Mammary epithelial cell (primary cell): Measurements from ENCODE around the gene NSD1.

Experiments
- EZH2 ChIP-seq: IDR thresholded peaks from 2 replicates; pipeline ENCODE4 v1.6.1; 2012; ENCODE audit warnings: low read length, inconsistent platforms, borderline replicate concordance
- TF ChIP-seq, protein P1 (sequence below), 2 donors: IDR thresholded peaks in 1 of 2; conservative IDR thresholded peaks in 1 of 2; 2 replicates each; pipeline ENCODE4 v1.5.1; 2011 to 2012; ENCODE audit warnings: inconsistent platforms in 2 of 2, low read length in 2 of 2, mild to moderate bottlenecking in 2 of 2, control low read depth in 1 of 2, low read depth in 1 of 2; ENCODE audit not compliant: insufficient read depth in 1 of 2; ENCODE audit errors: extremely low read depth in 1 of 2

DNA sequence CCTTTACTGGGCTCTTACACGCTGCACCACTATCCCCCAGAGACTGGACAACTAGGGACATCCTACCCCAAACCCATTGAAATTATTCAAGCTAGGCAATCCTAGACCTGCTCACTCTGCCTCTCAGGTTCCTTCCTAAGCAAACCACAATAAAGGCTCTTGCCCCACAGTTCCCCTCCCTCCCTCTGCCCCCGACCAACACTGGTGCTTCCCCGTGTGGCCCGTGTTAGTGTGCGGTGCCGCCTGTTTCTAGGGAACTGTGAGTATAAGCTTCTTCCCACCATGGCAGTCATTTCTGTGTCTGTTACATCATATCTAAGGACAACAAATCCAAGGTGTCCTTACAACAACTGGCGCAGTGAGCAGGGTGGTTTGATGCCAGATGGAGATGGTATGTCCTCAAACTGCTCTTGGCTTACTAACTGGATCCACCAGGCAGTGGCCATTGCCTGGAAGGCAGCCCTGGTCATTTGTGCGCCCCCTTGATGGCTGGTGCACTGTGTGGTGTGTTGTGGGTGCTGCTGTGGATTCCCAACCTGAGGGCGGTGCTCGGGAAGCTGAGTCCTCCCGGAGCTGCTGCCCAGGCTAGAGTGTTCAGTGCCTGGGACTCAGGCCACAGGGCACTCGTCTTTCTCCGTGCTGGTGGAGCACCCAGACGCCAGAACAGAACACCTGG is 186.5 kb downstream of the NSD1 start:
- TF ChIP-seq, protein P1, sequence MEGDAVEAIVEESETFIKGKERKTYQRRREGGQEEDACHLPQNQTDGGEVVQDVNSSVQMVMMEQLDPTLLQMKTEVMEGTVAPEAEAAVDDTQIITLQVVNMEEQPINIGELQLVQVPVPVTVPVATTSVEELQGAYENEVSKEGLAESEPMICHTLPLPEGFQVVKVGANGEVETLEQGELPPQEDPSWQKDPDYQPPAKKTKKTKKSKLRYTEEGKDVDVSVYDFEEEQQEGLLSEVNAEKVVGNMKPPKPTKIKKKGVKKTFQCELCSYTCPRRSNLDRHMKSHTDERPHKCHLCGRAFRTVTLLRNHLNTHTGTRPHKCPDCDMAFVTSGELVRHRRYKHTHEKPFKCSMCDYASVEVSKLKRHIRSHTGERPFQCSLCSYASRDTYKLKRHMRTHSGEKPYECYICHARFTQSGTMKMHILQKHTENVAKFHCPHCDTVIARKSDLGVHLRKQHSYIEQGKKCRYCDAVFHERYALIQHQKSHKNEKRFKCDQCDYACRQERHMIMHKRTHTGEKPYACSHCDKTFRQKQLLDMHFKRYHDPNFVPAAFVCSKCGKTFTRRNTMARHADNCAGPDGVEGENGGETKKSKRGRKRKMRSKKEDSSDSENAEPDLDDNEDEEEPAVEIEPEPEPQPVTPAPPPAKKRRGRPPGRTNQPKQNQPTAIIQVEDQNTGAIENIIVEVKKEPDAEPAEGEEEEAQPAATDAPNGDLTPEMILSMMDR (conservative IDR thresholded peaks at IDR 0.05 in 1 of 2, IDR thresholded peaks at IDR 0.05 in 1 of 2; ENCODE audit: extremely low read depth in 1 of 2, insufficient read depth in 1 of 2, low read depth in 1 of 2, low read length in 2 of 2) = no peak
- no peak for TF ChIP-seq EZH2
